HT-29 (cell line): ENCODE measurements around the gene CCDC57. TPM values are rescaled to one million over a fixed set of nuclear protein-coding genes. Genes with fewer than 3 reads are reported as not detected.

Source experiments
- DNase-seq: peaks from one replicate; pipeline ENCODE4 v3.0.0-alpha.2; 2015; ENCODE audit warnings: low spot score
- total RNA-seq: library from RNA; depleted of rRNA; stranded (reverse); fragments of >200 nt; shearing (Covaris generic); gene quantifications from 2 replicates; pipeline ENCODE4 v1.2.3, GENCODE V29; 2014

The CCDC57 gene
- total RNA-seq, 1 experiment from 2014 or later = 47.6 TPM

DNA sequence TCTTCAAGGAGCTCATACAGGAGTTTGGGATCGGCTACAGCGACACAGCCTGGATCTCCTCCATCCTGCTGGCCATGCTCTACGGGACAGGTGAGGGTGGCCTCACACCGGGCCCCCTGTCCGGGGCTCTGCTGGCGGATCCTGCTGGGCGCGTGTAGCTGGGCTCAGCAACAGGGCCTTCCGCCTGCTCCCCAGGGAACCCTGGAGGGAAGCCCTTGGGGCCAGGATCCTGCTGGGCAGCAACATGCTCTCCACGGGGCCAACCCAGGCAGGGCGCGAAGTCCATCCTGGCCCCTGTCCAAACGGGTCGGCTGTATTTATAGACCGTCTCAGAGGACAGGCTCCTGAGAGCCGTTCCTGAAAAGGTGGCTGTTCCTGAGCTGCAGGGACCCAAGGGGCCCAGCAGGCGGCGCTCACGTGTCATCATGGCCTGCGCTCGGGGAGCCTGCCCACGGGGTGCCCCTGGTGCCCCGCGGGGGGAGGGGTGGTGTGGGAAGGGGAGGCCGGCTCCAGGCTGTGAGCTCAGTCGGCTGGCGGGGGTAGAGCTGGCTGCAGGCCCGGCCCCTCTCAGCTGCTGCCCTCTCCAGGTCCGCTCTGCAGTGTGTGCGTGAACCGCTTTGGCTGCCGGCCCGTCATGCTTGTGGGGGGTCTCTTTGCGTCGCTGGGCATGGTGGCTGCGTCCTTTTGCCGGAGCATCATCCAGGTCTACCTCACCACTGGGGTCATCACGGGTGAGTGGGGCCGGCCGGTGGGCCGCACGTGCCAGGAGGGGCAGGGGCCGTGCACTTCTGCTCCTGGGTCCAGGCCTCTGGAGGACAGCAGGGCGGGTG is 23.7 kb upstream of the CCDC57 start:
- peak; percentile 88 for DNase-seq

DNA sequence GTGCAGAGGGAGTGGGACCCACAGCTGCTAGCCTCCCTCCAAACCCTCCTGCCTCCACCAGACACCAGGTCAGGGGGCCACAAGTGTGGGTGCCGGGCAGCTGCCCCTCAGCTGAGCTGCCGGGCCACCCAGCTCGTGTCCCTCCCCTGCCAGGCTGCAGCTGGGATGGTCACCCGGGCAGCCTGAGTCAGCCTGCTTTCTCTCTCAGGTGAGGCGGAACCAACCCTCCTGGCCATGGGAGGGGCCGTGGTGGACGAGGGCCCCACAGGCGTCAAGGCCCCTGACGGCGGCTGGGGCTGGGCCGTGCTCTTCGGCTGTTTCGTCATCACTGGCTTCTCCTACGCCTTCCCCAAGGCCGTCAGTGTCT is 23.1 kb upstream of the CCDC57 start:
- peak; percentile 67 for DNase-seq

GRCh38 chr17:82235056-82235774 is 22.6 kb upstream of the CCDC57 start:
- no peak for DNase-seq

GRCh38 chr17:82234211-82235055 is 21.8 kb upstream of the CCDC57 start:
- DNase-seq = no peak

DNA sequence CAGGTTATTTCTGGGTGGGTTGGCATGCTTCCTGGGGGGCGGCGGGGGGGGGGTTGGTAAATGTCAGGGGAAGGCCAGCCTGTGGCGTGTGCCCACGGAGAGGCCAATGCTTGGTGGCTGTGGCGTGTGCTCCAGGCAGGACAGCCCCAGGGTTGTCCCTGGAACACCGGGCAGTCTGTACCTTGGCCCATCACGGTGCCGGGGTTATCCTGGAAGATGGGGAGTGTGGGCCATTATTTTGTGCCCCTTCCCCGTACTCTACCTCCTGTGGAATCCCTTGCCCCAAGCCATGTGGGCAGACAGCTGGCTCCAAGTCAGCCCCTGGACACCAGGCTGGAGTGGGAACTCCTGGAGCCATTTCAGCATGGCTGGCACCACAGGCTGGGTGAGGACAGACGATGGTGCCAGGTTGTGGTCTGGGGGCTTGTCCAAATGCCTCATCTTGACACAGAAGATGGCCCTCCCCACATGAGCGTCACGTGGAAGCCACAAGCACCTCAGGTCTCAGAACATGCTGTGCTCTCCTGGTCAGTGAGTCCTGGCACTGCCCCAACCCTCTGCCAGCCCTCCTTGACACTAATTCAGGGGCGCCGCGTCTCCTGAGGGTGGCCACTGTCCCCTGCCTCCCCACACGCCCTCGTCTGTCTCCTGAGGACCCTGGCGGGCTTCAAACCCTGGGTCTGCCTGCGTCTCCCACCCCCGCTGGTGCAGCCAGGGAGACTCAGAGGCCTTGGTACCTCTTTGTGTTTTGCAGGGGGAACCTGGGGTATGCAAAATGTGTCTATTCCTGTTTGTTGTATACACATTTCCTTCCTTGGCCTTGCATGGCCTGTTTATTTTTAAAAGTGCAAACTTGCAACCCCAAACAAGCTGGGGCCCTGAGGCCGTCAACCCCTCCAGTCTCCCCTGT is 20.5 kb upstream of the CCDC57 start:
- no peak for DNase-seq

DNA sequence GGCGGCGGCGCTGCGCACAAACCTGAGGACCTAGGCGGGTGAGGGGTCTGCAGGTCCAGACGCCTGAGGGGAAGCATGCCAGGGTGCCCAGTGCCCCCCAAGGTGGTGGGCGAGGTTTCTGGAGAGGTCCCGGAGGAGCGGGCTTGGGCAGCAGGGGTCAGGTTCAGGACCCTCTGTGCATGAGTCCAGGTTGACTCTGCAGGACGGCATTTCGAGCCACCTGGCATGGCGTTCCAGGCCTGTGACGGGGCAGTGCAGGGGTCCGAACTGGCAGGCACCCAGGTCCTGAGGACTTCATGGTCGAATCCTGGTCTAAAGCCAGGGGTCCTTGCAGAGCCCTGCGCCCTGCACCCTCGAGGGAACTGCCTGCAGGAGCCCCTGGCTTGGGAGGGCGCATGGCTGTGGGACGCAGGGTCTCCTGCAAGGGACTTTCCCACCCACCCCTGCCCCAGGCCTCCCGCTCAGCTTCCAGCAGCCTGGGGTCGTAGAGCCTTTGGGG is 19.7 kb upstream of the CCDC57 start:
- DNase-seq = no peak

GRCh38 chr17:82231562-82232321 is 19.1 kb upstream of the CCDC57 start:
- peak; percentile 78 for DNase-seq

- DNase-seq = peak; percentile 59
These were observed 18.6 kb upstream of the CCDC57 start for GRCh38 chr17:82231312-82231561.

DNA sequence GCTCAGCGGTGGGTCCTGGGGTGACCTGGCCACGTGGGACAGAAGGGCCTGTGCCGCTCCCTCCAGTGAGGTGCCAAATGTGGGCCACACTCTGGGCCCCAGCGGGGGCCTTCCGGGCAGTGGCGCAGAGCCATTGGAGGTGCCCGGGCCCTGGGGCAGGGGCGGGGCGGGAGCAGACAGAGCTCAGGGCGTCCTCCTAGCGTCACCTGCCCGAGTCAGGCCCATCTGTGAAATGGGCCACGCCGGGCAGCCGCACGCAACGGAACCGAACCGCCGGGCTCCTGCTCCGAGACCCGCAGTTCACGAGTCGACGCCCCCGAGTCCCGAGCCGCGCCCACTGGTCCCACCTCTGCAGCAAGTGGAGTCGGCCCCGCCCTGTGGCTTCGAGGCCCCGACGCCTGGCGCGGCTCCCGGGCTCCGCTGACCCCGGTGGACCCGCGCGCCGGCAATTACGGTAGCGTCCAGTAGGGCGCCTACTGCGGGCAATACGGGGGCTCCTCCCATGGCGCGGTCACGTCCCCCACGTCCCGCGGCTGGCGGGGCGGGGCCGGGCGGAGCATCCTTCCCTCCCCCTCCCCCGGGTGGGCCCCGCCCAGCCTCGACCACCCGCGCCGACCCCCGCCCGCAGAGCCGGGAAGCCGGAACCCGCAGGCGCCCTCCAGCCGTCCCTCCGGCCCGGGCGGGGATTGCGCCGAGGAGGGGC is 18.1 kb upstream of the CCDC57 start:
- DNase-seq = peak; percentile 77

DNA sequence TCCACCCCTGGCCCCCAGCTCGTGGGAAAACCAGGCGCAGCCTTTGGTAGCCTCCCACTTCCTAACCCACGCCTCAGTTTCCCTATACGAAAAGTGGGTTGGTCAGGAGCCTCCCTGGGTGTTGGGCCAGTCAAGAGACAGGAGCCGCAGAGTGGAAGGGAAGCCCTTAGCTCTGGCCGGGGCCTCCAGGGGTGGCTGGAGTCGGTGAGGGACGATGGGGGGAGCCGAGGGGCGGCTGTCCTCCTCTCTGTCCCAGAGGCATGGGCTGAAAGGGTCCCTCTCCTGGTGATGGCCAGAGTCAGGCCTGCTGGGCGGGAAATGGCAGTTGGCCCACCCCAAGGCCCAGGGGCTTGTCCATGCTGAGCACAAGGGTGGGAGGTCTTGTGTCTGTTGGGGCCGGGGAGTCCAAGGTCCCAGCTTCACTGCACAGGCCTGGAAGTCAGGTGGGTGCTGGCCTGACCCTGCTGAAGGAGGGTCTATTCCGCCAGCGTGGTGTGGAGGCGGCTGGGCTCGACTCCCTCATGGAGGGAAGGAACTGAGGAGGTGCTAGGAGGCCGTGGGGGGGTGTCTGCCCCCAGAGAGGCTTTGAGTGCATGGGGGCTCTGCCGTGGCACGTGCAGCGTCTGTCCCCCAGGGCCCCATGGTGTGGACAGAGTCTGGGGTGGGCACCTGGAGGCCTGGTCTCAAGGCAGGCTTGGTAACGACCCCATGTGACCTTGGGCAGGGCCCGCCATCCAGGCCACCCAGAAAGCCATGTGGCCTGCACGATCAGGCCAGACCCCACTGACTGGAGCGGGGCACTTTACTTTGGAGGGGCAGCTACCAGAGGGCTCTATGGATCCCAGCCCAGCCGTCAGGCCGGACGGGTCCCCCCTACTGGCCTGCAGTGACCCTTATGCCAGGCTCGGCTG is 17.3 kb upstream of the CCDC57 start:
- DNase-seq = no peak

DNA sequence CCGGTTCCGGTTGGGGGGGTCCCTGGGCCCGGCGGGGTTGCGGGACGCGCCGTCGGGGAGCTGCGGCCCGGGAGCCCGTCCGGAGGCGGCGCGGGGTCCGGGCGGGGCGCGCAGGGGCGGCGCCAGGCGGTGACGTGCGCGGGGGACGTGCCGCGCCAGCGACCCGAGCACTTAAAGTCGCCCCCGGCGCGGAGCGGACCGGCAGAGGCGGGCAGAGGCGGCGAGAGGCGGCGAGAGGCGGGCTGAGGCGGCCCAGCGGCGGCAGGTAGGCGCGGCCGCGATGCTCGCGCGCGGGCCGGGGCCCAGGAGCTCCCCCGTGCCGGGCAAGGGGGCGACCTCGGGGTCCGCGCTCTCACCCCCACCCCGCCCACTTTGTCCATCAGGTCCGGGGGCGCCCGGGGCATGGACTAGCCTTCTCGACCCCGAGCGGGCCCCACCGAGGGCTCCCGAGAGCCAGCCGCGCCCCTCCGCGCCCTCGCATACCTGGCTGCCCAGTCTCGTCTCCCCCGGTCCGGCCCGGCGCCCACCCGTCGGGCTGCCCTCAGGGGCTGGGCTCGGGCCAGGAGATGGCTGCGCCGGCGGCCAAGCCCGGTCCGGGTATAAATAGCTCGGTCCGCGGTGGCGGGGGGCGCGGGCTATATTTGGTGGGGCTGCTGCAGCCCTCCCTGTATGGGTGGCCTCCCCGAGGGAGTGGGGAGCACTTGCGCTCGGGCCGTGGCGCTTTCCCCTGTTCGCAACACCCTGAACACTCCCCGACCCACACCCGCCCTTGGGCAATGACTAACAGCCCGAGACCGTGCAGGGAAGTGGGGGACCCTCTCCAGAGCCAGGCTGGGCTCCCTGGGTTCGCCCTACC is 16.4 kb upstream of the CCDC57 start, which contains the start of gene SLC16A3:
Gene SLC16A3, plus strand, starts transcription at position 201 of the 856 bp plus-strand sequence. CDS start 6,967 bp downstream, outside the sequence.
- peak; percentile 64 for DNase-seq

GRCh38 chr17:82228278-82228841 is 15.7 kb upstream of the CCDC57 start:
- peak; percentile 54 for DNase-seq

GRCh38 chr17:82227629-82228277 is 15.1 kb upstream of the CCDC57 start:
- no peak for DNase-seq

DNA sequence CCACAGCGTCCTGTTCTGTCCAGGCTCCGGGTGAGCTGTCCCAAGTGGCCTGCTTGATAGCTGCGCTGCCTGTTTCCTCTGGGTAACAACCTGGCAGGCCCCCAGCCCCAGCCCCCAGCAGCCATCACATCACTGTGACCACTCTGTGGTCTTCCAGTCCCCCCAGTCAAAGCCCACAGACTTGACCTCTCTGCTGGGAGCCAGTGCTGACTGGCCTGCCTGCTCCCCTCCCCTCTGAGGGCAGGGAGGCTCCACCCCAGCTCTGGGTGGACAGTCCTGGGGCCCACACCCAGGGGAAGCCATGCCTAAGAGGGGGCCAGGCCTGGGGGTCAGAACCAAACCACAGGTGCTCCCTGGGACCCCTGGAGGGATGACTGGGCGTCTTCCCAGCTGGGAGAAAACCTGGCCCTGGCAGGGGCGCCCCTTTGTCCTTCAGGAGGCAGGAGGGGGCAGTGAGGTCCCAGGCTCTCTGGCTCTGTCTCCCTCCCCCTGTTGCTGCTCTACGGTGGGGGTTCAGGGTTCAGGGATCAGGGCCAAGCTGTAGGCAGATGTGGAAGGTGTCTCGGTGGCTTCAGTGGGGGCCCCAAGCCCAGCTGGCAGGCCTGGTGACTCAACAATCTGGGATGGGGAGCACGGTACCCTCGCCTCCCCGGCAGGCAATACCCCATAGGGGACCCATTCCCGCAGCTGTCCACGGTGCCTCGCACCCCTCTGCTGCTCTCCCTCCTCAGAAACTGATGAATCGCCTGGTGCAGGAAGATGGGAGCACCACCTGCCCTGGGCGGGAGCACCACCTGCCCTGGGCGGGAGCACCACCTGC is 14.4 kb upstream of the CCDC57 start:
- DNase-seq = no peak

- DNase-seq = no peak
These were observed 13.6 kb upstream of the CCDC57 start for GRCh38 chr17:82226146-82226808.
